Nephron (organoid): ENCODE data around the gene KIAA0586.

Experiments used
- H3K27ac Mint-ChIP-seq, 3 experiments: 2 replicates each; pipeline ENCODE4 v1.8.0; 2020; ENCODE audit warnings: mixed read lengths in 3 of 3, mild to moderate bottlenecking in 2 of 3, moderate library complexity in 1 of 3
- H3K27me3 Mint-ChIP-seq: 2 replicates; pipeline ENCODE4 v1.8.0; 2021; ENCODE audit warnings: low read depth, mild to moderate bottlenecking, moderate library complexity, mixed read lengths
- H3K36me3 Mint-ChIP-seq: 2 replicates; pipeline ENCODE4 v1.8.0; 2020; ENCODE audit warnings: low read depth, mixed read lengths
- H3K4me1 Mint-ChIP-seq: 2 replicates; pipeline ENCODE4 v1.8.0; 2020; ENCODE audit warnings: mixed read lengths
- H3K4me3 Mint-ChIP-seq, 3 experiments: 2 replicates each; pipeline ENCODE4 v1.8.0; 2020; ENCODE audit warnings: mild to moderate bottlenecking in 3 of 3, mixed read lengths in 3 of 3, moderate library complexity in 2 of 3
- H3K9me3 Mint-ChIP-seq: 2 replicates; pipeline ENCODE4 v1.8.0; 2020; ENCODE audit warnings: mixed read lengths
- CTCF ChIP-seq, 3 experiments: fragments of 200-600 bp; sonication (generic); IDR thresholded peaks; one replicate each; pipeline ENCODE4 v1.5.0; 2021; ENCODE audit warnings: antibody characterized with exemption in 3 of 3; ENCODE audit not compliant: unreplicated experiment in 3 of 3

The KIAA0586 gene

GRCh38 chr14:58565832-58566231 is 138.3 kb downstream of the KIAA0586 start:
- Mint-ChIP-seq H3K27ac (no peak overlapping the region), H3K27me3 (no peaks in the 10 kb centered on the region), H3K4me1 (peaks cover 18% of the 10 kb centered on the region)

GRCh38 chr14:58566979-58567378 is 139.5 kb downstream of the KIAA0586 start:
- Mint-ChIP-seq H3K4me3 (no peak overlapping the region), H3K4me1 (peaks cover 18% of the 10 kb centered on the region)

More at GRCh38 chr14:58565832-58566231, 138.3 kb downstream of the KIAA0586 start:
- H3K9me3 Mint-ChIP-seq, result no peaks in the 10 kb centered on the region
- TF ChIP-seq CTCF (IDR thresholded peaks at IDR 0.05; ENCODE audit: unreplicated experiment in 3 of 3), result no peak
- no peaks in the 10 kb centered on the region for H3K36me3 Mint-ChIP-seq
- no peak overlapping the region for H3K4me3 Mint-ChIP-seq

GRCh38 chr14:58568322-58568721 is 140.8 kb downstream of the KIAA0586 start:
- no peak overlapping the region for H3K4me3 Mint-ChIP-seq
- H3K36me3 Mint-ChIP-seq, result no peaks in the 10 kb centered on the region
- no peaks in the 10 kb centered on the region for H3K27me3 Mint-ChIP-seq
- H3K27ac Mint-ChIP-seq, result no peak overlapping the region
- no peaks in the 10 kb centered on the region for H3K9me3 Mint-ChIP-seq
- H3K4me1 Mint-ChIP-seq, result peaks cover 19% of the 10 kb centered on the region
- TF ChIP-seq CTCF (IDR thresholded peaks at IDR 0.05; ENCODE audit: unreplicated experiment in 3 of 3), result no peak

More at GRCh38 chr14:58566979-58567378, 139.5 kb downstream of the KIAA0586 start:
- Mint-ChIP-seq H3K27me3 (no peaks in the 10 kb centered on the region), H3K27ac (no peak overlapping the region), H3K36me3 (no peaks in the 10 kb centered on the region), H3K9me3 (no peaks in the 10 kb centered on the region)
- TF ChIP-seq CTCF (IDR thresholded peaks at IDR 0.05; ENCODE audit: unreplicated experiment in 3 of 3), result no peak

GRCh38 chr14:58571256-58571655 is 143.7 kb downstream of the KIAA0586 start:
- H3K36me3 Mint-ChIP-seq, result no peaks in the 10 kb centered on the region
- TF ChIP-seq CTCF (IDR thresholded peaks at IDR 0.05; ENCODE audit: unreplicated experiment in 3 of 3), result no peak
- H3K4me1 Mint-ChIP-seq, result peaks cover 16% of the 10 kb centered on the region
- no peaks in the 10 kb centered on the region for H3K27me3 Mint-ChIP-seq
- H3K27ac Mint-ChIP-seq, result no peak overlapping the region
- no peaks in the 10 kb centered on the region for H3K9me3 Mint-ChIP-seq
- no peak overlapping the region for H3K4me3 Mint-ChIP-seq

GRCh38 chr14:58571769-58572472 is 144.4 kb downstream of the KIAA0586 start:
- no peak for TF ChIP-seq CTCF (IDR thresholded peaks at IDR 0.05; ENCODE audit: unreplicated experiment in 3 of 3)
- peak overlapping the region; percentile 31 to 51 (median 45) for H3K27ac Mint-ChIP-seq
- H3K4me1 Mint-ChIP-seq, result peaks cover 14% of the 10 kb centered on the region
- no peaks in the 10 kb centered on the region for H3K36me3 Mint-ChIP-seq
- H3K27me3 Mint-ChIP-seq, result no peaks in the 10 kb centered on the region
- H3K9me3 Mint-ChIP-seq, result no peaks in the 10 kb centered on the region
- H3K4me3 Mint-ChIP-seq, result no peak overlapping the region

DNA sequence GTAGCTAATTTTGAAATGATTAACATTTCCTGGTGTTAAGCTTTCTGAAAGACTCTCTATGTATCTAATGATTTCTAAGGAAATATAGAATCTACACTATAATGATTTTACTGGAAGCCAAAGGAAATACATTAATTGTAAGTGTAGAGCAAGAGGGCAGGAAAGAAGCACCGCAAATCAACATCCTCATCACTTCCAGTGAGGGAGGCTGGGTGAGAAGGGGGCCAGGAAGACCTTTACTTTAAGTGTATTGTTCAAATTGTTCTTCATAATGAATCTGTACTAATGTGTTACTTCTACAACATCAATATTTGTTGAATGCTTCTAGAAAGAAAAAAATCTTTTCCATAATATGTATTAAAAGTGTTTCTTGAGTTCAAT is 144.9 kb downstream of the KIAA0586 start:
- Mint-ChIP-seq H3K27ac (peak overlapping the region; percentile 31 to 51 (median 45)), H3K36me3 (no peaks in the 10 kb centered on the region)
- no peak for TF ChIP-seq CTCF (IDR thresholded peaks at IDR 0.05; ENCODE audit: unreplicated experiment in 3 of 3)

More for the DNA sequence above, 144.9 kb downstream of the KIAA0586 start:
- Mint-ChIP-seq H3K4me3 (no peak overlapping the region), H3K4me1 (peaks cover 14% of the 10 kb centered on the region), H3K9me3 (no peaks in the 10 kb centered on the region), H3K27me3 (no peaks in the 10 kb centered on the region)
